Choroid plexus epithelial cell (primary cell): ENCODE data around the gene VPS51.

Experiments
- DNase-seq: peaks from one replicate; pipeline ENCODE4 v3.0.0-alpha.2; 2010; ENCODE audit warnings: low read depth
- H3K4me3 ChIP-seq: 2 replicates; pipeline ENCODE4 v1.5.1; 2011; ENCODE audit warnings: low read depth, mild to moderate bottlenecking, control low read depth, low read length, moderate library complexity
- CTCF ChIP-seq: conservative IDR thresholded peaks from 2 replicates; pipeline ENCODE4 v1.5.1; 2011; ENCODE audit warnings: low read depth, mild to moderate bottlenecking, control low read depth, inconsistent platforms, low read length, moderate library complexity

The VPS51 gene

GRCh38 chr11:65064847-65065240, 31.2 kb upstream of the VPS51 start:
- no peak for TF ChIP-seq CTCF
- DNase-seq = no peak
- no peak overlapping the region for H3K4me3 ChIP-seq

DNA sequence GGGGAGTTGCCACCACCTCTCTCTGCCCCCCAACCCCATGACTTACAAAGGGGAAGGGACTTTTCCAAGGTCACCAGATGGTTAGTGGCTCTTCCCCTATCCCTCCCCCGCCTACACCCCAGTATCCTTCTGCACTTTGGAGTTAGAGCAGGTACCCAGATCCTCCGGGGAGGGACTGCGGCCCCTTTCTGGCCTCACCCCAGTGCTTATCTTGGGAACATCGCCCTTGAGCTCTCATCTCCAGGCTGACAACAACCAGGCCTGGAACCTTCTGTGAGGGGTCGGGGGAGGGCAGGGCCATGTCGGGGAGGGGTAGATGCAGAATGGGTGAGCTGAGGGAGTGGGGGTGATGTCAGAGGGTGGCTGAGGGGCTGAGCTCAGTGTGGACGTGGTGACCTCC, 30.2 kb upstream of the VPS51 start:
- DNase-seq = no peak
- H3K4me3 ChIP-seq = no peak overlapping the region
- TF ChIP-seq CTCF = no peak

DNA sequence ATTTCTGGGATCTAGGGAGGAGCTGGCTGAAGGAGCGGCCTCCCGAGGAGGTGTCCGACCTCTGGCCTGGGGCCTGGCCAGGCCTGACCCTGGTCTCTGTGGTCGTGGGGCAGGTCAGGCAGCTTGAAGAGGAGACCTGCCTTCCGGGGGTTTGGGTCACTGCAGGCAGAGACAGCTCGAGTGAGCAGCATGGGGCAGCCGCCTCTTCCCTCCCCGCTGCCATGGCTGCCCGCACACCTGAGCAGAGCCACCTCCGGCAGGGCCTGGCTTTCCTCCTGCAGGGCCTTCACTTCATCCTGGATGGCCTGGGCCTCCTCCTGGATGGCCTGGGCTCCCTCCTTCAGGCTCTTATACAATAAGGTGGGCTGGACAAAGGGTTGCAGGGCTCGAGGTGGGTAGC, 29.7 kb upstream of the VPS51 start:
- no peak for DNase-seq
- no peak overlapping the region for H3K4me3 ChIP-seq
- no peak for TF ChIP-seq CTCF

- DNase-seq = no peak
- no peak overlapping the region for H3K4me3 ChIP-seq
- no peak for TF ChIP-seq CTCF
Observed at GRCh38 chr11:65066805-65067291, 29.2 kb upstream of the VPS51 start.

DNA sequence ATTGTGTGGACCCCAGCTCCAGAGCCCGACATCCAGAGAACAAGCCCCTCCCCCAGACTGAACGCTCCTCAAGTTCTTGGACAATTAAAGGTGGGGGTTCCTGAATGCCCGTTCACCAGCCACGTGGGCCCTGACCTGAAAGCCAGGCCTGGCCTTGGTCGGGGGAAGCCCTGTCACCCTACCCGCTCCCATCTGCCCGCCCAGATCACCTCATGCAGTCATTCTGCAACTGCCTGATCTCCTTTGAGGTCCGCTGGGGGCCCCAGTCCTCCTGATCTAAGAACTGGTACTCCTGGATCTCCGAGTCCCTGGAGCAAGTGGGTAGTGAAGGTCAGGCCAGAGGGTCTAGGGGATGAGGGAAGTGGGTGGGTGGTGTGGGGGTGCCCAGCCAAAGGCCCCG, 28.6 kb upstream of the VPS51 start:
- TF ChIP-seq CTCF = no peak
- no peak overlapping the region for H3K4me3 ChIP-seq
- no peak for DNase-seq

GRCh38 chr11:65069217-65069616, 26.8 kb upstream of the VPS51 start:
- no peak overlapping the region for H3K4me3 ChIP-seq
- DNase-seq = peak; percentile 52
- no peak for TF ChIP-seq CTCF

DNA sequence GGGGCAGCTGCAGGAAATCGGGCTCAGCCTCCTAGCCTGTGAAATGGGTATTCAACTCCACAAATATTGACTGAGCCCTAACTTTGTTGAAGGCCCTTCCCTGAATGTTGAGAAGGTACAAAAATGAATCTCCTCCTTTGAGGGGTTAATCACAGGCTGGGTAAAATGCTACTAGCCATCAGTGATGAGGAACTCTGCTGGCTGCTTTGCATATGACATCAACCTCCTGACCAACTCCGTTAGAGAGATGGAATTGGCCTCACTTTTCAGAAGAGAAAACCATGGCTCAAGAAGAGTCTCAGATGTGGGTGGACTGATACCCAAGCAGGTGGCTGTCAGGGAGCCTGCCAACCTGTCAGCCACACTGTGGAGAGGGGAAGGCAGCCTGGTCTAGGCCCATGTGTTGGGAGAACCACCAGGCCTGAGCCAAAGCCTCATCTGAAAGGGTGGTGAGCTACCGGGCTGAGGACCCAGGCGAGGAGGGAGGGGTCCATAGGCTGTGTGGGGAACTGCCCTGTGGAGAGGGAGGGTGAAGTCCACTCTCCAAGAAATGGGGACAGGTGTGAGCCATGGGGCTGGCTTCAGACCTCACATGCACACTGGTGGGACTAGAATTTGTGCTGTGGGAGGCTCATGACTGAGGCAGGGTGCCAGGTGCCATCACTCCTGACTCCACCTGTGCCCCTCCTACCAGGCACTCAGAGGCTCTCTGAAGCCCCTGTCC, 23.9 kb upstream of the VPS51 start:
- TF ChIP-seq CTCF = no peak
- no peak for DNase-seq
- no peak overlapping the region for H3K4me3 ChIP-seq
